NCI-H1105 (cell line): ENCODE data around the gene FZD4.

Experiments
- DNase-seq: peaks from one replicate; lab custom pipeline; 2025; lab: John Stamatoyannopoulos, UW

Gene FZD4

GRCh38 chr11:86912238-86912637 lies 43.0 kb downstream of the FZD4 start:
- no peak for DNase-seq

DNA sequence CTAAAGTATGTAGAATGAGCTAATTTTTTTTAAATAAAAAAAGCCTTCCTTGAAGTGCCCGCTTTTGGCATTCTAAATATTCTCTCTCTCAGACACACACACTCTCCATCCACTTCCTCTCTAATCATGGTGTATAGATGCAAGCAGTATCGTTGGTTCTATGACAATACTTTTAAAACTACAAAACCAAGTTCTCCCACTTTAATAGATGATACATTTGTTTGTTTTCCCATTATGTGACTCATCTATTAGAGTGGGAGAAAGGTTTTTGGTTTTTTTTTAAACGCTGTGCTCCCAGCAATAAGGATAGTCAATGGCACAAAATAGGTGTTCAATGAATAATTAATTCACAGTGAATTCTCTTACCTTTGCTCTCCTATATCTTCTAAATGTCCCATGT lies 44.6 kb downstream of the FZD4 start:
- DNase-seq = no peak

- no peak for DNase-seq
These were observed 49.0 kb downstream of the FZD4 start for GRCh38 chr11:86906198-86906597.

DNA sequence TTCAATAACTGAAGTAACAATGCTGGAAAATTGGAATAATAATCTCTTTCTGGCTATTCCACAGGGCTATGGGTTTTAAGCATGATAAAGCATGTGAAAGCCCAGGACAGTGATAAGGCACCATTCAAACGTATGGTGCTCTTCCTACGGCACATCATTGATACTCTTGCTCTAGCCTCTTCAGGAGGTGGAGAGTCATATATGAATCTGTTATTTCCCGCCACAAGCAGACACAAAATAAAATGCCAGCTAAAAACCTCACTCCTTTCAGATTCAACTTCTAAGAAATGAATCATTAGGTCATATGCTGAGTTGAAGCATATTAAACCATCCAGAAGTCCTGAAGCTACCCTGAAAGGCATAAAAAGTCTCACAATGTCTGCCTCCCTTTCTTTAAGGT lies 49.9 kb downstream of the FZD4 start:
- DNase-seq = no peak

- DNase-seq = no peak
These were observed 51.2 kb downstream of the FZD4 start for GRCh38 chr11:86904001-86904400.

GRCh38 chr11:86902345-86902744 lies 52.9 kb downstream of the FZD4 start:
- no peak for DNase-seq

- no peak for DNase-seq
These were observed 53.6 kb downstream of the FZD4 start for GRCh38 chr11:86901599-86901998.

DNA sequence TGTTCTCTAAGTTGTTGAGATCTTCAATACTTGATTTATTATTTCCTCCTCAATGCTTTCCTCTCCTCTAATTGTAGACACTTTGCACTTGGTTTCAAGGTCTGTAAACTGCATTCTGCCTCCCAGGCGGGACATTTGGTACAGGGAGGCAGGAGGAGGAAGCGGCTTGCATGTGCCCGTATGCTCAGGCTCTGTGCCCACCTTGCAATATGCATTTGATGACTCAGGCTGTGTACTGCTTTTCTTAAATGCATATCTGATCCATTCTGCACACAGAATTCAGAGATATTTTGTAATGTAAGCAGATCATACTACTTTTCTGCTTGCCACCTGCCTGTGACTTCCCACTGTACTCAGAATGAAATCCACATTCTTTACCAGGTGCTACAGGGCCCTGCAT lies 55.0 kb downstream of the FZD4 start:
- no peak for DNase-seq

DNA sequence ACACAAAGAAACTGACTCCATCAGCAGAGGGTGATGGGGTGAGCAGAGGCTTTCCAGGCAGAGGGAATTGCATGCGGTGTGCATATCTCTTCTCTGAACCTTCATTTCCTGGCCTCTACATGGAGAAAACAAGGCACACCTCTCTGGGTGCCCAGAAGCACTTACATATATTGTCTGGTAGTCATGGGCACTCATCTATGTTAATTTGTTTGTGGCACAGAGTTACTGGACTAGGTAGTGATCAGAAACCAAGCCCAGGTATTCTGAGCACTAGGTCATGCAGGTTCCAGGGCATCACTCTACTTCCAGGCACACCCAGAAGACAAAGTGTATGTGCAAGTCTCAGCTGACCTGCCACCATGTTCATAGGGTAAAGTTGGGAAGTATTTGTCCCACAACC lies 56.5 kb downstream of the FZD4 start:
- no peak for DNase-seq

DNA sequence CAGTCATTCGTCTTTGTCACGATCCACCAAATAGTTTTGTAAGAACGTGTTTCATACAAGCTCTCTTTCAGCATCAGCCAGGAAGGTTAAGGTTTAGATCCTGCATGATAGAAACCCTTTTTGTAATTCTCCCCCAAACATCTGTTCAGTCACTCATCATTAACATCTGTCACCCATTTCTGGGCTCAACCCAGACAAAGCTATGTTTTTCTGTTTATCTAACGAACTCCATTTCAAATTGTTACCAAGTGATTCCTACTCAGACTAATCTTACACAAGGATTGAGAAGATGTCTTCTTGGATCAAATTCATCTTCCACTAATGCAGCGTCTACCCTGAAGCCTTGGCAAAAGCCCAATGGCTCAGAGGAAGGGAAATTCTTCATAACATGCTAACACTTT lies 58.8 kb downstream of the FZD4 start:
- no peak for DNase-seq
